WTC11 (cell line): ENCODE results near the gene RAET1E. TPM values are rescaled to one million over a fixed set of nuclear protein-coding genes. Genes with fewer than 3 reads are reported as not detected.

Source experiments
- ATAC-seq: fragments of 200-7000 bp; cut with Tn5 transposase; 2 replicates; pipeline ENCODE4 v1.10.0; 2021; ENCODE audit warnings: mild to moderate bottlenecking, moderate library complexity
- CTCF ChIA-PET: fragments of 300-600 bp; sonication (Branson Sonifier 250); formaldehyde crosslinking; loops from one replicate; lab custom pipeline; 2021; ENCODE audit warnings: antibody characterized with exemption; lab: Charles Lee
- POLR2A ChIA-PET: fragments of 350-600 bp; sonication (Branson Sonifier 250); formaldehyde crosslinking; loops from one replicate; lab custom pipeline; 2021; ENCODE audit warnings: antibody characterized with exemption; lab: Charles Lee
- DNase-seq: peaks from one replicate; pipeline ENCODE4 v3.0.0; 2021; ENCODE audit warnings: low spot score
- H3K27ac Mint-ChIP-seq: 2 replicates; pipeline ENCODE4 v1.8.0; 2021; ENCODE audit warnings: mixed read lengths
- H3K27me3 Mint-ChIP-seq: 2 replicates; pipeline ENCODE4 v1.8.0; 2021; ENCODE audit warnings: low read depth, mild to moderate bottlenecking, moderate library complexity, mixed read lengths
- H3K36me3 Mint-ChIP-seq: 2 replicates; pipeline ENCODE4 v1.8.0; 2021; ENCODE audit warnings: mixed read lengths
- H3K4me1 Mint-ChIP-seq: 2 replicates; pipeline ENCODE4 v1.8.0; 2022; ENCODE audit warnings: mixed read lengths
- H3K4me3 Mint-ChIP-seq: 2 replicates; pipeline ENCODE4 v1.8.0; 2021; ENCODE audit warnings: mild to moderate bottlenecking, moderate library complexity, mixed read lengths
- H3K9me3 Mint-ChIP-seq: 2 replicates; pipeline ENCODE4 v1.8.0; 2021; ENCODE audit warnings: mixed read lengths
- ATF2 ChIP-seq: sonication (generic); formaldehyde crosslinking; IDR thresholded peaks from 2 replicates; pipeline ENCODE4 v1.8.1; 2022; ENCODE audit warnings: low read depth, missing genetic modification reagents, borderline replicate concordance
- CDX4 ChIP-seq: fragments of 250-450 bp; sonication (Bioruptor Pico); IDR thresholded peaks from 2 replicates; pipeline ENCODE4 v1.9.0; 2021; ENCODE audit warnings: moderate library complexity, mild to moderate bottlenecking, inconsistent platforms, borderline replicate concordance
- ETV6 ChIP-seq: sonication (generic); formaldehyde crosslinking; IDR thresholded peaks from 2 replicates; pipeline ENCODE4 v1.8.1; 2022; ENCODE audit warnings: mild to moderate bottlenecking, missing genetic modification reagents
- IRF1 ChIP-seq: sonication (generic); formaldehyde crosslinking; IDR thresholded peaks from 2 replicates; pipeline ENCODE4 v1.8.0; 2023; ENCODE audit warnings: missing genetic modification reagents
- JUN ChIP-seq: sonication (generic); formaldehyde crosslinking; IDR thresholded peaks from 2 replicates; pipeline ENCODE4 v1.8.0; 2023; ENCODE audit warnings: mild to moderate bottlenecking, missing genetic modification reagents
- KAT7 ChIP-seq: sonication (generic); formaldehyde crosslinking; IDR thresholded peaks from 2 replicates; pipeline ENCODE4 v1.8.1; 2023; ENCODE audit warnings: missing genetic modification reagents, mild to moderate bottlenecking, borderline replicate concordance
- MYBL2 ChIP-seq: sonication (generic); formaldehyde crosslinking; IDR thresholded peaks from 2 replicates; pipeline ENCODE4 v1.8.1; 2023; ENCODE audit warnings: mild to moderate bottlenecking, moderate library complexity, missing genetic modification reagents
- SOX15 ChIP-seq: fragments of 250-450 bp; sonication (Bioruptor Pico); IDR thresholded peaks from 2 replicates; pipeline ENCODE4 v1.9.0; 2021; ENCODE audit warnings: mild to moderate bottlenecking
- ZBTB21 ChIP-seq: sonication (generic); formaldehyde crosslinking; IDR thresholded peaks from 2 replicates; pipeline ENCODE4 v1.8.1; 2023; ENCODE audit warnings: mild to moderate bottlenecking, missing genetic modification reagents, borderline replicate concordance
- ZNF281 ChIP-seq: sonication (generic); formaldehyde crosslinking; IDR thresholded peaks from 2 replicates; pipeline ENCODE4 v1.8.0; 2023; ENCODE audit warnings: mild to moderate bottlenecking, missing genetic modification reagents
- ZNF396 ChIP-seq: fragments of 250-450 bp; sonication (Bioruptor Pico); IDR thresholded peaks from 2 replicates; pipeline ENCODE4 v1.8.0; 2021; ENCODE audit warnings: mild to moderate bottlenecking, moderate library complexity, borderline replicate concordance
- ZNF423 ChIP-seq: fragments of 250-450 bp; sonication (Bioruptor Pico); IDR thresholded peaks from 2 replicates; pipeline ENCODE4 v2.1.2; 2022; ENCODE audit warnings: mild to moderate bottlenecking, moderate library complexity
- total RNA-seq: library from RNA; stranded (reverse); gene quantifications from 3 replicates; pipeline ENCODE4 v1.2.3, GENCODE V29; 2021

RAET1E gene
- total RNA-seq, 1 experiment from 2014 or later, result not detected

DNA sequence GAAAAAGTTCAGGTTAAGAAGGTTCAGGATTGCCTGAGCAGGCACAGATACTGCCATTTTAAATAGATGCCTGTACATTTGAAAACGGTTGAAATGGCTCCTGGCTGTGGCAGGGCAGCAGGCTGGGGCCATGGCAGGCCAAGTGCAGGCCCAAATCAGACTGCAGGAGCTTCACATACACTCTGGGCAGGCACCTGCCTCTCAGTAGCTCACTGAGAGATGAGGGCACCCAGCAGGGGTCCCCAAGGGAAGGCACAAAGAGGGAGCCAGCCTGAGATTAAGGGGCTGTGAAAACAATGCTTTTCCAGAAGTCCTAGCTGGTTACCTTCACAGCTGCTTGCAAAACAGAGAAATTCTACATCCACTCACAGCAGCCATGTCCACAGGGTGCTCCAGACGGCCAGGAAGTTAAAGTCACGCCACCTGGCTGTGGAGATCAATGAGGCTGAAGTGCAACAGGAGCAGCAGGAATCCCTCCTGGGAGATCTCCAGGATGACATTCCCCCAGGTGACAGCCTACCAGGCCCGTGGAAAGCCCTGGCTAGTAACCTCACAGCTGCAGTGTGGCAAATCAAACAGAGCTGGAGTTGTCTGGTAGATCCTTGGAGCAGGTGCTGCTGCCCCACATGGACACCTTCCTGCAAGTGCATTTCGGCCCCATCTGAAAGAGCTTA is 6.2 kb upstream of the RAET1E start:
- peaks cover 13% of the 10 kb centered on the region for H3K36me3 Mint-ChIP-seq
- ChIA-PET POLR2A (interaction anchor here (0.6 kb wide), 1 partner anchor 1751 kb away, joined by 4 read pairs; no protein-coding TSS in a partner anchor), CTCF (interaction anchor here (0.6 to 3.2 kb wide), 5 partner anchors 40 to 75 kb away, joined by 3 to 21 read pairs (median 3); partner anchors contain the start of gene LRP11)
- peaks cover 13% of the 10 kb centered on the region for H3K27me3 Mint-ChIP-seq
- ATAC-seq (peak; percentile 34), DNase-seq (no peak)
- no peak overlapping the region for H3K4me3 Mint-ChIP-seq
- H3K27ac Mint-ChIP-seq, result no peak overlapping the region
- H3K4me1 Mint-ChIP-seq, result no peaks in the 10 kb centered on the region
- TF ChIP-seq ZNF423 (CRISPR knock-in tag) (peak; percentile 61), MYBL2 (CRISPR knock-in tag) (no peak)
- H3K9me3 Mint-ChIP-seq, result peaks cover 27% of the 10 kb centered on the region

GRCh38 chr6:149901444-149902140 is 3.7 kb upstream of the RAET1E start:
- TF ChIP-seq ZNF281 (CRISPR knock-in tag) (no peak), ETV6 (no peak), KAT7 (no peak), ZNF396 (CRISPR knock-in tag) (no peak), CDX4 (no peak), ATF2 (CRISPR knock-in tag) (no peak)
- Mint-ChIP-seq H3K4me3 (no peak overlapping the region), H3K36me3 (no peaks in the 10 kb centered on the region), H3K4me1 (no peaks in the 10 kb centered on the region), H3K9me3 (peaks cover 2% of the 10 kb centered on the region; the same call in 1 of the 2 replicates), H3K27ac (no peak overlapping the region), H3K27me3 (peaks cover 3% of the 10 kb centered on the region; the same call in 1 of the 2 replicates)
- no peak for DNase-seq
- ChIA-PET CTCF (no interaction called here), POLR2A (no interaction called here)
- ATAC-seq, result no peak

GRCh38 chr6:149900620-149901443 is 2.9 kb upstream of the RAET1E start:
- Mint-ChIP-seq H3K4me1 (peaks cover 2% of the 10 kb centered on the region), H3K36me3 (no peaks in the 10 kb centered on the region), H3K4me3 (no peak overlapping the region), H3K27ac (no peak overlapping the region), H3K27me3 (peaks cover 3% of the 10 kb centered on the region; the same call in 1 of the 2 replicates), H3K9me3 (no peaks in the 10 kb centered on the region)
- no peak for ATAC-seq
- no peak for DNase-seq
- TF ChIP-seq ZNF423 (CRISPR knock-in tag) (no peak), ZBTB21 (CRISPR knock-in tag) (no peak), JUN (CRISPR knock-in tag) (no peak), ZNF396 (CRISPR knock-in tag) (no peak), SOX15 (CRISPR knock-in tag) (no peak), IRF1 (CRISPR knock-in tag) (no peak)
- POLR2A ChIA-PET, result no interaction called here
- CTCF ChIA-PET, result no interaction called here
